PC-9 (cell line): ENCODE data around the gene PJA1. TPM values are rescaled to one million over a fixed set of nuclear protein-coding genes. Genes with fewer than 3 reads are reported as not detected.

Experiments used
- BruUV-seq: library from RNA; stranded (reverse); fragments of 400-500 nt; replicated peaks from 2 replicates; lab custom pipeline; 2021; lab: Mats Ljungman, UMichigan
- CTCF ChIA-PET: fragments of 300-600 bp; sonication (Branson Sonifier 250); formaldehyde crosslinking; loops from one replicate; lab custom pipeline; 2022; ENCODE audit warnings: antibody characterized with exemption; lab: Charles Lee
- POLR2A ChIA-PET: fragments of 300-600 bp; sonication (Branson Sonifier 250); formaldehyde crosslinking; loops from one replicate; lab custom pipeline; 2022; ENCODE audit warnings: antibody characterized with exemption; ENCODE audit not compliant: unreplicated experiment; lab: Charles Lee
- DNase-seq, 2 experiments: peaks; one replicate each; pipeline versions ENCODE4 v3.0.0 to v3.0.0-alpha.2; 2015 to 2022; ENCODE audit warnings: mixed read lengths in 1 of 2
- H2AFZ ChIP-seq: fragments of 200-600 bp; sonication (generic); 2 replicates; pipeline ENCODE4 v1.8.1; 2017; ENCODE audit warnings: antibody characterized with exemption
- H3F3A ChIP-seq: fragments of 200-600 bp; sonication (generic); 2 replicates; pipeline ENCODE4 v1.8.1; 2017; ENCODE audit warnings: antibody characterized with exemption, mild to moderate bottlenecking, low read depth; ENCODE audit not compliant: insufficient read depth
- H3K27ac ChIP-seq: fragments of 200-600 bp; sonication (generic); 2 replicates; pipeline ENCODE4 v1.6.1; 2016; ENCODE audit warnings: mixed run types
- H3K27me3 ChIP-seq: fragments of 200-600 bp; sonication (generic); 2 replicates; pipeline ENCODE4 v1.6.1; 2016; ENCODE audit warnings: low read depth, mixed run types; ENCODE audit not compliant: insufficient read depth
- H3K36me3 ChIP-seq: fragments of 200-600 bp; sonication (generic); 2 replicates; pipeline ENCODE4 v1.6.1; 2016; ENCODE audit warnings: low read depth, mixed run types
- H3K4me1 ChIP-seq: fragments of 200-600 bp; sonication (generic); replicated peaks from 2 replicates; pipeline ENCODE4 v1.6.1; 2016; ENCODE audit warnings: mixed run types; ENCODE audit not compliant: insufficient read depth
- H3K4me2 ChIP-seq: fragments of 200-600 bp; sonication (generic); 2 replicates; pipeline ENCODE4 v1.6.1; 2017; ENCODE audit warnings: mixed run types
- H3K4me3 ChIP-seq: fragments of 200-600 bp; sonication (generic); 2 replicates; pipeline ENCODE4 v1.6.1; 2016; ENCODE audit warnings: mixed run types
- H3K79me2 ChIP-seq: fragments of 200-600 bp; sonication (generic); 2 replicates; pipeline ENCODE4 v1.6.1; 2017; ENCODE audit warnings: low read depth, mixed run types
- H3K9me2 ChIP-seq: fragments of 200-600 bp; sonication (generic); 2 replicates; pipeline ENCODE4 v1.8.1; 2017; ENCODE audit warnings: mild to moderate bottlenecking; ENCODE audit not compliant: insufficient read depth
- H3K9me3 ChIP-seq: fragments of 200-600 bp; sonication (generic); 2 replicates; pipeline ENCODE4 v1.8.1; 2016; ENCODE audit warnings: low read depth; ENCODE audit not compliant: insufficient read depth
- H4K20me1 ChIP-seq: fragments of 200-600 bp; sonication (generic); 2 replicates; pipeline ENCODE4 v1.8.1; 2017; ENCODE audit not compliant: insufficient read depth
- EZH2 ChIP-seq: fragments of 200-600 bp; sonication (generic); IDR thresholded peaks from 2 replicates; pipeline ENCODE4 v1.8.0; 2017; ENCODE audit warnings: antibody characterized with exemption, low read depth
- intact Hi-C: fragments of 100-400 bp; cut with micrococcal nuclease; formaldehyde crosslinking; loops from one replicate; pipeline ENCODE4 v1.10.0; 2022; ENCODE audit not compliant: unreplicated experiment
- total RNA-seq: library from RNA; stranded (reverse); gene quantifications from 2 replicates; pipeline ENCODE4 v1.2.3, GENCODE V29; 2021
- TF ChIP-seq, protein P1 (sequence below): fragments of 200-600 bp; sonication (generic); conservative IDR thresholded peaks from 2 replicates; pipeline ENCODE4 v1.6.1; 2017; ENCODE audit warnings: mixed run types, antibody characterized with exemption, mild to moderate bottlenecking, moderate library complexity

The PJA1 gene
- total RNA-seq, 1 experiment from 2014 or later: 27.7 TPM

DNA sequence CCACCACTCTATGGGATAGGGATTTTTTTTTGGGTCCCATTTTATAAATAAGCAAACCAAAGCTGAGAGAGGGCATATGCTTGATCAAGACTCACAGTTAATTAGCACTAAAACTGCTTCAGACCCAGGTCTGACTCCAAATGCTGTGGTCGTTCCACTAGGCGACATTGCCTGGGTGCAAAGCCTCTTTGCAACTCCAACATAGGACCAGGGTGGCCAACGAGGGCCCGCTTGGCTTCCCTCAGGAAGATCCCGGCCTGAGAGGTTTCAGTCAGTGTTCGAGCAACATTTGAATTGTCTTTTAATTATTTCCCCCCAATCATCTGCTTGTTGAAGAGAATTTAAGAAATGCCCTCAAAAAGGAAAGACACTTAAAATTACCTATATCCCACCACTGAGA is 11.2 kb downstream of the PJA1 start:
- DNase-seq: no peak
- peaks cover 51% of the 10 kb centered on the region for H3K4me1 ChIP-seq
- no peaks in the 10 kb centered on the region for H4K20me1 ChIP-seq
- H3K27ac ChIP-seq: no peak overlapping the region
- ChIA-PET POLR2A (interaction anchor here (0.5 to 0.6 kb wide), 2 partner anchors 47 to 83 kb away, joined by 4 to 9 read pairs; no protein-coding TSS in a partner anchor), CTCF (no interaction called here)
- H3K4me3 ChIP-seq: no peak overlapping the region
- no peaks in the 10 kb centered on the region for H3K9me3 ChIP-seq
- H3K79me2 ChIP-seq: no peaks in the 10 kb centered on the region
- no peak overlapping the region for H3K4me2 ChIP-seq
- H3K9me2 ChIP-seq: no peaks in the 10 kb centered on the region
- H2AFZ ChIP-seq: no peak overlapping the region
- no peaks in the 10 kb centered on the region for H3K27me3 ChIP-seq
- H3K36me3 ChIP-seq: no peaks in the 10 kb centered on the region
- BruUV-seq: no TSS peak
- intact Hi-C loops: no loop called here
- peaks cover 28% of the 10 kb centered on the region for H3F3A ChIP-seq
- TF ChIP-seq, protein P1, sequence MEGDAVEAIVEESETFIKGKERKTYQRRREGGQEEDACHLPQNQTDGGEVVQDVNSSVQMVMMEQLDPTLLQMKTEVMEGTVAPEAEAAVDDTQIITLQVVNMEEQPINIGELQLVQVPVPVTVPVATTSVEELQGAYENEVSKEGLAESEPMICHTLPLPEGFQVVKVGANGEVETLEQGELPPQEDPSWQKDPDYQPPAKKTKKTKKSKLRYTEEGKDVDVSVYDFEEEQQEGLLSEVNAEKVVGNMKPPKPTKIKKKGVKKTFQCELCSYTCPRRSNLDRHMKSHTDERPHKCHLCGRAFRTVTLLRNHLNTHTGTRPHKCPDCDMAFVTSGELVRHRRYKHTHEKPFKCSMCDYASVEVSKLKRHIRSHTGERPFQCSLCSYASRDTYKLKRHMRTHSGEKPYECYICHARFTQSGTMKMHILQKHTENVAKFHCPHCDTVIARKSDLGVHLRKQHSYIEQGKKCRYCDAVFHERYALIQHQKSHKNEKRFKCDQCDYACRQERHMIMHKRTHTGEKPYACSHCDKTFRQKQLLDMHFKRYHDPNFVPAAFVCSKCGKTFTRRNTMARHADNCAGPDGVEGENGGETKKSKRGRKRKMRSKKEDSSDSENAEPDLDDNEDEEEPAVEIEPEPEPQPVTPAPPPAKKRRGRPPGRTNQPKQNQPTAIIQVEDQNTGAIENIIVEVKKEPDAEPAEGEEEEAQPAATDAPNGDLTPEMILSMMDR: no peak

DNA sequence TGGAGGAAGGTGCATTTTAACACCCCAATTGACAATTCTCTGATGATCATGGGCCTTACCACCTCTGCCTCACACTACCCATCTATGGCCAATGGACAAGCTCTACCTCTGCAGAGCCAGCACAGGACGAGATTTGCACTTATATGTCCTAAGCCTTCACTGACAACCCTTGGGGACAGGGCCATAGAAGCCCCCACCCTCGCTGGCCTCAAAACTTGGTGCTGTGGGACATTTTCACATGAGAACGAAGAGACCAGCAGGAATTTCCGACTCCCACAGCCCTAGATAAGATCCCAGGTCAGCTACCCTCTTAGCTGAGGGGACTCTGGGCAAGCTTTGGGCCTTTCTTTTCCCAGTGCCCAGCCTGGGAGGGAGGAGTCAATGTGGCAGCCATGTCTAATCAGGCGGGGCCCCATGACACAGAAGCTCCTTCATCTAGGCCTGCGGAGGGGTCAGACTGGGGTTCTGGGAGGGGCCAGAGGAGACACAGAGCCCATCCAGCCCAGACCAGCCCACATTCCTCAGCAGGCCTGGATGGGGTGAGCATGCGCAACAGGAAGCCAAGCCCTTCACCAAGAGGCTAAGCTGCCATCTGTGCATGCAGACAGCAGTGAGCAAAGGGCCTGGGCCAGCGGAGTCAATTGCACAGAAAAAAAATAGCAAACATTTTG is 12.1 kb downstream of the PJA1 start:
- CTCF ChIA-PET: interaction anchor here (0.7 kb wide), 2 partner anchors 70 to 437 kb away, joined by 3 to 6 read pairs; no protein-coding TSS in a partner anchor
- H3K9me2 ChIP-seq: no peaks in the 10 kb centered on the region
- TF ChIP-seq, protein P1: no peak
- DNase-seq: peak; percentile 53 to 55
- H3K36me3 ChIP-seq: no peaks in the 10 kb centered on the region
- no peaks in the 10 kb centered on the region for H4K20me1 ChIP-seq
- H3K27me3 ChIP-seq: no peaks in the 10 kb centered on the region
- H3F3A ChIP-seq: peaks cover 28% of the 10 kb centered on the region
- H2AFZ ChIP-seq: no peak overlapping the region
- intact Hi-C loops: loop anchor here (2.0 kb wide), 2 partner anchors 44 to 324 kb away; partner anchors contain the start of gene EFNB1
- peak overlapping the region; percentile 10; the same call in 1 of the 2 replicates for H3K4me2 ChIP-seq
- H3K4me1 ChIP-seq: peaks cover 49% of the 10 kb centered on the region
- no peaks in the 10 kb centered on the region for H3K9me3 ChIP-seq
- peak overlapping the region; percentile 90 for H3K27ac ChIP-seq
- H3K79me2 ChIP-seq: no peaks in the 10 kb centered on the region
- H3K4me3 ChIP-seq: no peak overlapping the region
- POLR2A ChIA-PET: interaction anchor here (0.6 kb wide), 1 partner anchor 48 kb away, joined by 9 read pairs; no protein-coding TSS in a partner anchor
- BruUV-seq: no TSS peak

DNA sequence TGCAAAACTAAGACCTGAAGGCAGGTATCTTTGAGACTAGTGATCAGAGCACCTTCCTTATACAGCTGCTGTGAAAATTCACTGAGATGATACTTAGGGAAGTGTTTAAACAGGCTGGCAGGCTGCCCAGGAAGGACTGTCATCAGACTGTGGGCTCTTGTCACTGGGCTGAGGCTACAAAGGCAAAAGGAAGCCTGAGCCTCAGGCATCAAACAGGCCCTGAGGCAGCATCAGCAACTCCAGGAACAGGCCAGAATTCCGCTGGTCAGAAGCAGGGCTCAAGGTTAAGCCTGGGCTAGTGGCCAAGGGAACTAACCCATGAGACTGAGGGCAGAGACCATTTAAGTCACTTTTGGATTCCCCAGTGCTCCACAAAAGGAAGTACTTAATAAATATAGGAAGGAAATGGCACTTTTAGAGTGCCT is 12.8 kb downstream of the PJA1 start:
- CTCF ChIA-PET: interaction anchor here (0.7 kb wide), 1 partner anchor 69 kb away, joined by 6 read pairs; no protein-coding TSS in a partner anchor
- Histone ChIP-seq H4K20me1 (no peaks in the 10 kb centered on the region), H3K79me2 (no peaks in the 10 kb centered on the region), H3K4me2 (peak overlapping the region; percentile 10), H3K4me3 (no peak overlapping the region), H3F3A (peaks cover 28% of the 10 kb centered on the region), H3K27ac (peak overlapping the region; percentile 90), H3K9me3 (no peaks in the 10 kb centered on the region), H2AFZ (no peak overlapping the region), H3K9me2 (no peaks in the 10 kb centered on the region), H3K27me3 (no peaks in the 10 kb centered on the region), H3K36me3 (no peaks in the 10 kb centered on the region), H3K4me1 (peaks cover 49% of the 10 kb centered on the region)
- no TSS peak for BruUV-seq
- intact Hi-C loops: loop anchor here (2.0 kb wide), 2 partner anchors 44 to 324 kb away; partner anchors contain the start of gene EFNB1
- peak; percentile 77 to 91 for DNase-seq
- TF ChIP-seq, protein P1: no peak
- no peak for TF ChIP-seq EZH2
- POLR2A ChIA-PET: no interaction called here
